Left lung (tissue), 10 donors: Measurements from ENCODE around the gene SRSF3. TPM values are rescaled to one million over a fixed set of nuclear protein-coding genes. Genes with fewer than 3 reads are reported as not detected.
"Not testable (repeated sequence)": the region's sequence is repeated elsewhere in the genome, so short reads cannot be mapped to it uniquely, and the experiment has no call there.

ENCODE experiments used
- ATAC-seq: fragments of 200-7000 bp; cut with Tn5 transposase; one replicate; pipeline ENCODE4 v1.9.1; 2020; ENCODE audit warnings: moderate library complexity
- DNase-seq, 4 donors: peaks; one replicate each; pipeline ENCODE4 v3.0.0-alpha.2; 2013 to 2020
- H3K27ac ChIP-seq, 2 donors: fragments of 200-600 bp; sonication (generic) in 1 of 2; one replicate each; pipeline versions ENCODE4 v1.5.0 to v1.8.0; 2020 to 2021
- H3K27me3 ChIP-seq, 2 donors: fragments of 200-600 bp; sonication (generic) in 1 of 2; one replicate each; pipeline versions ENCODE4 v1.5.0 to v1.8.0; 2020 to 2021
- H3K36me3 ChIP-seq, 2 donors: fragments of 200-600 bp; sonication (generic) in 1 of 2; one replicate each; pipeline versions ENCODE4 v1.5.0 to v1.8.0; 2020 to 2021
- H3K4me1 ChIP-seq, 2 donors: fragments of 200-600 bp; one replicate each; pipeline ENCODE4 v1.8.0; 2021
- H3K4me3 ChIP-seq, 2 donors: fragments of 200-600 bp; sonication (generic) in 1 of 2; one replicate each; pipeline versions ENCODE4 v1.5.0 to v1.8.0; 2020 to 2021; ENCODE audit warnings: mild to moderate bottlenecking in 1 of 2
- H3K9me3 ChIP-seq, 2 donors: fragments of 200-600 bp; sonication (generic) in 1 of 2; one replicate each; pipeline versions ENCODE4 v1.5.0 to v1.8.0; 2020 to 2021
- CTCF ChIP-seq, 2 donors: fragments of 200-600 bp; sonication (generic) in 1 of 2; IDR thresholded peaks; one replicate each; pipeline versions ENCODE4 v1.5.0 to v1.8.0; 2021; ENCODE audit warnings: antibody characterized with exemption in 2 of 2
- intact Hi-C, 2 donors: fragments of 100-400 bp; cut with DNase I; formaldehyde crosslinking; loops; one replicate each; pipeline versions ENCODE4 v1.11.2 to v1.14.2; 2022
- polyA plus RNA-seq, 6 donors: library from polyadenylated mRNA; unstranded; fragments of 120-200 nt; gene quantifications; one replicate each; pipeline ENCODE4 v1.2.1, GENCODE V29; 2013; ENCODE audit not compliant: insufficient read length in 6 of 6
- total RNA-seq, 2 donors: library from RNA; stranded (reverse); fragmentation: NEBNext Ultra II Directional; extraction: Animal tissue kit (Norgen Biotek cat#: 25700); gene quantifications; one replicate each; pipeline ENCODE4 v1.2.1, GENCODE V29; 2021
- donor health status: DM: no; HTN: yes; CAD: no.
- donor health status: DM: no; HTN: no; CAD: no.

The SRSF3 gene
- total and polyA plus RNA-seq, 8 donors: 173 to 634 (median 529) TPM

GRCh38 chr6:36581716-36582115 is 12.4 kb upstream of the SRSF3 start:
- ATAC-seq (no peak), DNase-seq (no peak)
- peaks cover 0 to 22% of the 10 kb centered on the region in 2 donors for H3K4me1 ChIP-seq
- no peak for TF ChIP-seq CTCF (IDR thresholded peaks at IDR 0.05)
- H3K27ac ChIP-seq: no peak overlapping the region
- no peaks in the 10 kb centered on the region for H3K27me3 ChIP-seq
- H3K36me3 ChIP-seq: no peaks in the 10 kb centered on the region
- intact Hi-C loops: no loop called here
- no peaks in the 10 kb centered on the region for H3K9me3 ChIP-seq
- no peak overlapping the region for H3K4me3 ChIP-seq

- Histone ChIP-seq H3K36me3 (no peaks in the 10 kb centered on the region), H3K27me3 (no peaks in the 10 kb centered on the region), H3K9me3 (no peaks in the 10 kb centered on the region), H3K4me3 (no peak overlapping the region), H3K4me1 (no peaks in the 10 kb centered on the region), H3K27ac (no peak overlapping the region)
- no peak for TF ChIP-seq CTCF (IDR thresholded peaks at IDR 0.05)
- intact Hi-C loops: no loop called here
- ATAC-seq (no peak), DNase-seq (no peak)
Measured at GRCh38 chr6:36586606-36587005, 7.6 kb upstream of the SRSF3 start.

GRCh38 chr6:36589025-36589400 is 5.1 kb upstream of the SRSF3 start:
- H3K9me3 ChIP-seq, H3K27ac ChIP-seq, H3K4me3 ChIP-seq, H3K36me3 ChIP-seq, H3K4me1 ChIP-seq, H3K27me3 ChIP-seq, DNase-seq, intact Hi-C loops, ATAC-seq: not testable (repeated sequence)

DNA sequence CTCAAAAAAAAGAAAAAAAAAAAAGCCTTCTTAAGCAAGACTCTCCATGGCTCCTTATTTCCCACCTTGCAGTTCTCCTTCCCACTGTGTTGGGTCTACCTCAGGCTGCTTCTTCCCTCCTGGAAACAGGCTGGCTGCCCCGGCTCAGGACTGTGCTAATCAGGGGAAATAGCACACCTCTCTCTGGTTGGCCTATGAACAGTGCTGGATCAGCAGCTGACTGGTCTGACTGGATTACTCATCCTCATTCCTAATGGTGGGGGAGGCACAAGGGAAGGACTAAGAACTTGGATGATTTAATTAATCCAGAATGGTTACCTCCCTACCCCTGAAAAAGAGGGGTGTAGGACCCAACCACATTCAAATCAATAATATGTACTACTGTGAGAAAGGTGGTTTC is 3.9 kb upstream of the SRSF3 start:
- no peak for TF ChIP-seq CTCF (IDR thresholded peaks at IDR 0.05)
- ATAC-seq: no peak
- H3K36me3 ChIP-seq: no peaks in the 10 kb centered on the region
- no peaks in the 10 kb centered on the region for H3K9me3 ChIP-seq
- no peak for DNase-seq
- intact Hi-C loops: no loop called here
- H3K27me3 ChIP-seq: no peaks in the 10 kb centered on the region
- H3K4me1 ChIP-seq: peaks cover 0 to 8% of the 10 kb centered on the region in 2 donors
- H3K4me3 ChIP-seq: no peak overlapping the region
- H3K27ac ChIP-seq: no peak overlapping the region

GRCh38 chr6:36592221-36592655 is 1.9 kb upstream of the SRSF3 start:
- no peak for TF ChIP-seq CTCF (IDR thresholded peaks at IDR 0.05)
- H3K4me1 ChIP-seq: peaks cover 2 to 15% of the 10 kb centered on the region in 2 donors
- ATAC-seq (no peak), DNase-seq (no peak)
- H3K4me3 ChIP-seq: no peak overlapping the region
- no peaks in the 10 kb centered on the region for H3K27me3 ChIP-seq
- no peaks in the 10 kb centered on the region for H3K9me3 ChIP-seq
- H3K36me3 ChIP-seq: peaks cover 0 to 9% of the 10 kb centered on the region in 2 donors
- H3K27ac ChIP-seq: no peak overlapping the region
- intact Hi-C loops: no loop called here

DNA sequence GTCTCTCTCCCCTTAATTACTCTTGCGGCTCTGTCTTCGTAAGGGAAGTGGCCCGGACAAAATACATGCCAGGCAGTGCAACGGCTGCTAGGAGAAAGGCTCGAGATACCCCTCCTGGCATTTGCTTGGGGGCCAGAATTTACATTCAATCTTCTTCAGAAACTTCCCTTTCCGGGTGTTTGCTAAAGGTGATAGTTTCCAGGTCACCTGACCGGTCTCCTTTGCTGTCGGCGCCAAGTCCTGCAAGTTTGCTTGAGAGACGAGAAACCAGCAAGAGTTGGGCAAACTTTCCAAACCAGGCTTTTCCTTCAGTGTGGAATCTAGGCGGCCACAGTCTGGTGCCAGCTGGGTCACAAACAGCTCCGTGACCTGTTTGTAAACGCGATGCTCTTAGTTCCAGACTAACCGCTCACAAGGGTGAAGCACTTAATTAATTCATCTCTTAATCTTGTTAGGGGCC is 563 bp upstream of the SRSF3 start:
- Histone ChIP-seq H3K36me3 (peaks cover 2 to 23% of the 10 kb centered on the region in 2 donors), H3K9me3 (no peaks in the 10 kb centered on the region), H3K27me3 (no peaks in the 10 kb centered on the region), H3K4me1 (peaks cover 15 to 29% of the 10 kb centered on the region in 2 donors), H3K4me3 (peak overlapping the region; percentile 49 to 64), H3K27ac (peak overlapping the region; percentile 98 to 99)
- DNase-seq (peak in 2 of 4 donors; percentile 67 to 69), ATAC-seq (peak; percentile 34)
- no peak for TF ChIP-seq CTCF (IDR thresholded peaks at IDR 0.05)
- intact Hi-C loops: no loop called here
